HepG2 (cell line): ENCODE results near the gene FKBP5.

Experiments
- DDIT3 ChIP-seq: sonication (generic); formaldehyde crosslinking; IDR thresholded peaks from 2 replicates; pipeline ENCODE4 v1.4.0; 2020; ENCODE audit warnings: mild to moderate bottlenecking, missing genetic modification reagents
- MAZ ChIP-seq, 2 experiments: sonication (generic) in 1 of 2; formaldehyde crosslinking in 1 of 2; IDR thresholded peaks; 2 replicates each; pipeline versions ENCODE4 v1.5.0 to v1.6.1; 2012 to 2020; ENCODE audit warnings: low read depth in 2 of 2, mild to moderate bottlenecking in 2 of 2, borderline replicate concordance in 1 of 2, improper control_type of control experiment in 1 of 2, low read length in 1 of 2, missing genetic modification reagents in 1 of 2, moderate library complexity in 1 of 2
- PBX3 ChIP-seq: sonication (generic); formaldehyde crosslinking; IDR thresholded peaks from 2 replicates; pipeline ENCODE4 v1.8.1; 2023; ENCODE audit warnings: missing genetic modification reagents, inconsistent platforms, borderline replicate concordance
- POLR2AphosphoS5 ChIP-seq: IDR thresholded peaks from 2 replicates; pipeline ENCODE4 v1.6.1; 2012; ENCODE audit warnings: low read depth, low read length
- RAD21 ChIP-seq: fragments of 450-650 bp; formaldehyde crosslinking; IDR thresholded peaks from 2 replicates; pipeline ENCODE4 v1.5.0; 2020; ENCODE audit warnings: mild to moderate bottlenecking
- SOX6 ChIP-seq, 2 experiments: fragments of 450-650 bp in 1 of 2; sonication (generic) in 1 of 2; formaldehyde crosslinking in 1 of 2; IDR thresholded peaks; 2 replicates each; pipeline versions ENCODE4 v1.4.0 to v1.6.1; 2017 to 2020; ENCODE audit warnings: antibody characterized with exemption in 1 of 2, mild to moderate bottlenecking in 1 of 2, missing genetic modification reagents in 1 of 2
- TP53 ChIP-seq: sonication (generic); formaldehyde crosslinking; conservative IDR thresholded peaks from 2 replicates; pipeline ENCODE4 v1.4.0; 2020; ENCODE audit warnings: missing genetic modification reagents
- ZNF282 ChIP-seq: fragments of 450-650 bp; IDR thresholded peaks from 2 replicates; pipeline ENCODE4 v1.6.1; 2018; ENCODE audit not compliant: partially characterized antibody
- ZNF746 ChIP-seq: sonication (generic); formaldehyde crosslinking; IDR thresholded peaks from 2 replicates; pipeline ENCODE4 v1.8.0; 2022; ENCODE audit warnings: mild to moderate bottlenecking, missing genetic modification reagents
- TF ChIP-seq, protein P1 (sequence below): sonication (generic); formaldehyde crosslinking; IDR thresholded peaks from 2 replicates; pipeline ENCODE4 v1.5.0; 2020; ENCODE audit warnings: mild to moderate bottlenecking, missing genetic modification reagents, moderate library complexity
- TF ChIP-seq, protein P2 (sequence below): IDR thresholded peaks from 2 replicates; pipeline ENCODE4 v1.6.1; 2012; ENCODE audit warnings: inconsistent platforms

DNA sequence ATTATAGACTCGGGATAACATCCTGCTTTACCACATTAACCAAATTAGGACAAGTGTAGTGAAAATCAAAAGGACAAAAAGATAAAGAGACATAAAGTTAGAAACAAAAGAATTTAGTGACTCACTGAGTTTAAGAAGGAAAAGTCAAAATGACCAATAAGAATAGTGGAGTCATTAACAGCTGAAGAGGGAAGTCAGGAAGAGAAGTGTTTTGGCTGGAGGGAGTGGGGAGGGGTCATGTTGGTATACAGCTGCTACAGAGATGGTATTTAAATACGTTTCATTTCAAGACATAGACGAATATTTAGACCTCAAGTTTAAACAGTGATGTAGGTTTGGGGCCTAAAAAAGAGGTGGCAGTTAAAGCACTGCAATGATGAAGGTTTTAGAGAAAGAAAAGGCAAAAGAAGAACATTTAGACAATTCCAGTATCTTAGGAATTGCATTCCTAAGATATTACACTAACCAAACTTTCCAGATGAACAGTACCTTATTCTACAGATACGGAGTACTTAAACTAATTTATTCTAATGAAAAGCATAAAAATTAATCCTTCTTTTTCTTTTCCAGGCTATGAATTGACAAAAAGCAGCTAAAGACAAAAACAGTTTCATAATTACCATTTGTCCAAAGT is 10.6 kb downstream of the FKBP5 start:
- TF ChIP-seq DDIT3 (CRISPR knock-in tag) (no peak), RAD21 (no peak), MAZ (IDR thresholded peaks at IDR 0.05; ENCODE audit: borderline replicate concordance, low read depth, low read length) (no peak), MAZ (CRISPR knock-in tag; IDR thresholded peaks at IDR 0.05; ENCODE audit: low read depth) (no peak), POLR2AphosphoS5 (no peak), TP53 (no peak), ZNF746 (CRISPR knock-in tag) (no peak), PBX3 (CRISPR knock-in tag) (no peak), SOX6 (IDR thresholded peaks at IDR 0.05) (no peak), SOX6 (CRISPR knock-in tag; IDR thresholded peaks at IDR 0.05) (no peak), ZNF282 (no peak)
- TF ChIP-seq, protein P1, sequence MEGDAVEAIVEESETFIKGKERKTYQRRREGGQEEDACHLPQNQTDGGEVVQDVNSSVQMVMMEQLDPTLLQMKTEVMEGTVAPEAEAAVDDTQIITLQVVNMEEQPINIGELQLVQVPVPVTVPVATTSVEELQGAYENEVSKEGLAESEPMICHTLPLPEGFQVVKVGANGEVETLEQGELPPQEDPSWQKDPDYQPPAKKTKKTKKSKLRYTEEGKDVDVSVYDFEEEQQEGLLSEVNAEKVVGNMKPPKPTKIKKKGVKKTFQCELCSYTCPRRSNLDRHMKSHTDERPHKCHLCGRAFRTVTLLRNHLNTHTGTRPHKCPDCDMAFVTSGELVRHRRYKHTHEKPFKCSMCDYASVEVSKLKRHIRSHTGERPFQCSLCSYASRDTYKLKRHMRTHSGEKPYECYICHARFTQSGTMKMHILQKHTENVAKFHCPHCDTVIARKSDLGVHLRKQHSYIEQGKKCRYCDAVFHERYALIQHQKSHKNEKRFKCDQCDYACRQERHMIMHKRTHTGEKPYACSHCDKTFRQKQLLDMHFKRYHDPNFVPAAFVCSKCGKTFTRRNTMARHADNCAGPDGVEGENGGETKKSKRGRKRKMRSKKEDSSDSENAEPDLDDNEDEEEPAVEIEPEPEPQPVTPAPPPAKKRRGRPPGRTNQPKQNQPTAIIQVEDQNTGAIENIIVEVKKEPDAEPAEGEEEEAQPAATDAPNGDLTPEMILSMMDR (CRISPR knock-in tag): no peak
- TF ChIP-seq, protein P2, sequence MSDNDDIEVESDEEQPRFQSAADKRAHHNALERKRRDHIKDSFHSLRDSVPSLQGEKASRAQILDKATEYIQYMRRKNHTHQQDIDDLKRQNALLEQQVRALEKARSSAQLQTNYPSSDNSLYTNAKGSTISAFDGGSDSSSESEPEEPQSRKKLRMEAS: no peak
